Ascending aorta (tissue), 2 donors: ENCODE measurements around the gene ZNF469. TPM values are rescaled to one million over a fixed set of nuclear protein-coding genes. Genes with fewer than 3 reads are reported as not detected.

Source experiments
- DNase-seq, 2 donors: peaks; one replicate each; pipeline ENCODE4 v3.0.0-alpha.2; 2019; ENCODE audit warnings: low spot score in 2 of 2
- H3K27ac ChIP-seq, 2 donors: fragments of 200-600 bp; sonication (generic); one replicate each; pipeline ENCODE4 v1.5.1; 2016 to 2017; ENCODE audit warnings: mild to moderate bottlenecking in 1 of 2
- H3K27me3 ChIP-seq: fragments of 200-600 bp; sonication (generic); one replicate; pipeline ENCODE4 v1.5.1; 2017
- H3K36me3 ChIP-seq, 2 donors: fragments of 200-600 bp; sonication (generic); one replicate each; pipeline ENCODE4 v1.5.1; 2016
- H3K4me1 ChIP-seq, 2 donors: fragments of 200-600 bp; sonication (generic); one replicate each; pipeline ENCODE4 v1.5.1; 2016 to 2017; ENCODE audit warnings: mild to moderate bottlenecking in 1 of 2
- H3K4me3 ChIP-seq, 2 donors: fragments of 200-600 bp; sonication (generic); one replicate each; pipeline ENCODE4 v1.5.1; 2016 to 2017; ENCODE audit warnings: mild to moderate bottlenecking in 1 of 2
- H3K9me3 ChIP-seq, 2 donors: fragments of 200-600 bp; sonication (generic); one replicate each; pipeline ENCODE4 v1.5.1; 2016
- intact Hi-C: fragments of 100-400 bp; cut with DNase I; formaldehyde crosslinking; loops from one replicate; pipeline ENCODE4 v1.15.1; 2023
- total RNA-seq: library from RNA; depleted of rRNA; stranded (reverse); fragments of >200 nt; gene quantifications from one replicate; pipeline ENCODE4 v1.1.0, GENCODE V29; 2016
- TF ChIP-seq, protein P1 (sequence below), 3 experiments: fragments of 200-600 bp in 2 of 3; fragments of 450-650 bp in 1 of 3; sonication (generic) in 2 of 3; IDR thresholded peaks; one replicate each; pipeline ENCODE4 v1.5.1; 2016 to 2019; ENCODE audit warnings: antibody characterized with exemption in 3 of 3, mild to moderate bottlenecking in 1 of 3, moderate library complexity in 1 of 3

The ZNF469 gene
- total RNA-seq, 1 donor from 2014 or later: 3.0 TPM

DNA sequence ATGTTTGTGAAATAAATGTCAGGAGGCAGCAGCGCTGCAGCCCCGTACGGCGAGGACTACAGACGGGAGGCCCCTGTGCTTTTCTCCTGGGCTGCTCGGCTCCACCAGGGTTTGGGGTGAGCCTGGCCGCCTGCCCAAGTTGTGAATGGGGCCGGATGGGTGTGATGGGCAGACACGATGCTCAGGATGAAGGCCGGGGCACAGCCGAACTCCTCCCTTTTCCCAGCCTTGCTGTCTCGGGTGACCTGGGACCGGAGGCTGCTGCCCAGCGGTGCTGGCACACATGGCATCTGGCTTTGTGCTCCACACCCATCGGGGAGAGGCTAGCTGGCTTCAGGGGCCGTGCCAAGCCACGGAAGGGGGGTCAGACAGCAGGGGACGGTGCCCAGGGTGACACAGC, 36.1 kb downstream of the ZNF469 start:
- no peak for DNase-seq
- H3K9me3 ChIP-seq: no peaks in the 10 kb centered on the region
- intact Hi-C loops: no loop called here
- TF ChIP-seq, protein P1, sequence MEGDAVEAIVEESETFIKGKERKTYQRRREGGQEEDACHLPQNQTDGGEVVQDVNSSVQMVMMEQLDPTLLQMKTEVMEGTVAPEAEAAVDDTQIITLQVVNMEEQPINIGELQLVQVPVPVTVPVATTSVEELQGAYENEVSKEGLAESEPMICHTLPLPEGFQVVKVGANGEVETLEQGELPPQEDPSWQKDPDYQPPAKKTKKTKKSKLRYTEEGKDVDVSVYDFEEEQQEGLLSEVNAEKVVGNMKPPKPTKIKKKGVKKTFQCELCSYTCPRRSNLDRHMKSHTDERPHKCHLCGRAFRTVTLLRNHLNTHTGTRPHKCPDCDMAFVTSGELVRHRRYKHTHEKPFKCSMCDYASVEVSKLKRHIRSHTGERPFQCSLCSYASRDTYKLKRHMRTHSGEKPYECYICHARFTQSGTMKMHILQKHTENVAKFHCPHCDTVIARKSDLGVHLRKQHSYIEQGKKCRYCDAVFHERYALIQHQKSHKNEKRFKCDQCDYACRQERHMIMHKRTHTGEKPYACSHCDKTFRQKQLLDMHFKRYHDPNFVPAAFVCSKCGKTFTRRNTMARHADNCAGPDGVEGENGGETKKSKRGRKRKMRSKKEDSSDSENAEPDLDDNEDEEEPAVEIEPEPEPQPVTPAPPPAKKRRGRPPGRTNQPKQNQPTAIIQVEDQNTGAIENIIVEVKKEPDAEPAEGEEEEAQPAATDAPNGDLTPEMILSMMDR (IDR thresholded peaks at IDR 0.05): no peak
- H3K4me1 ChIP-seq: no peaks in the 10 kb centered on the region
- no peak overlapping the region for H3K27ac ChIP-seq
- no peaks in the 10 kb centered on the region for H3K27me3 ChIP-seq
- no peaks in the 10 kb centered on the region for H3K36me3 ChIP-seq
- no peak overlapping the region for H3K4me3 ChIP-seq

GRCh38 chr16:88419790-88420189, 37.0 kb downstream of the ZNF469 start:
- Histone ChIP-seq H3K9me3 (no peaks in the 10 kb centered on the region), H3K4me1 (peaks cover 0 to 4% of the 10 kb centered on the region in 2 donors), H3K27ac (no peak overlapping the region), H3K36me3 (no peaks in the 10 kb centered on the region), H3K27me3 (no peaks in the 10 kb centered on the region), H3K4me3 (no peak overlapping the region)
- TF ChIP-seq, protein P1 (IDR thresholded peaks at IDR 0.05): no peak
- intact Hi-C loops: no loop called here
- DNase-seq: no peak

GRCh38 chr16:88420496-88420895, 37.7 kb downstream of the ZNF469 start:
- Histone ChIP-seq H3K4me3 (no peak overlapping the region), H3K4me1 (peaks cover 0 to 4% of the 10 kb centered on the region in 2 donors), H3K27ac (no peak overlapping the region), H3K27me3 (no peaks in the 10 kb centered on the region), H3K9me3 (no peaks in the 10 kb centered on the region), H3K36me3 (no peaks in the 10 kb centered on the region)
- intact Hi-C loops: no loop called here
- DNase-seq: no peak
- TF ChIP-seq, protein P1 (IDR thresholded peaks at IDR 0.05): no peak

DNA sequence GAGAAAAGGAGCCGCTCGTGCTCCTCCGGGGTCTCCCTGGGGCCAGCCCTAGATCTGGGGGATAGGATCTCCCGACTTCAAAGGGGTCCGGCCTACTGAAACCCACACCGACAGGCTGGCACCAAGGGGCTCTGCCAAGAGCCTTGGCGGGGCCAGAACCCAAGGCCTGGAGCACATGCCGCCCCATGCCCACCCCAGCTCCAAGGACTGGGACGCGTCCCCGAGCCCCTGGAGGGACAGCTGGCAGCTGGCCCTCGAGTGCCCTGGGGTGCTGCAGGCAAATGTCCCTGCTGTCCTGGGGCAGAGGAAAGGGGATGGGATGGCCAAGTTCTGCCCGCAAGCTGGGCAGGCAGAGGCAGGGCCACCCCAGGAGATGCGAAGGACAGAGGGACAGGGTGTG, 38.5 kb downstream of the ZNF469 start:
- H3K27ac ChIP-seq: no peak overlapping the region
- no peaks in the 10 kb centered on the region for H3K36me3 ChIP-seq
- no peak for DNase-seq
- H3K4me3 ChIP-seq: no peak overlapping the region
- TF ChIP-seq, protein P1 (IDR thresholded peaks at IDR 0.05): no peak
- H3K27me3 ChIP-seq: no peaks in the 10 kb centered on the region
- H3K9me3 ChIP-seq: no peaks in the 10 kb centered on the region
- peaks cover 0 to 4% of the 10 kb centered on the region in 2 donors for H3K4me1 ChIP-seq
- intact Hi-C loops: no loop called here

GRCh38 chr16:88421871-88422433, 39.2 kb downstream of the ZNF469 start:
- Histone ChIP-seq H3K36me3 (no peaks in the 10 kb centered on the region), H3K9me3 (no peaks in the 10 kb centered on the region), H3K4me3 (no peak overlapping the region), H3K27me3 (no peaks in the 10 kb centered on the region), H3K27ac (no peak overlapping the region), H3K4me1 (peaks cover 0 to 4% of the 10 kb centered on the region in 2 donors)
- intact Hi-C loops: no loop called here
- DNase-seq: no peak
- TF ChIP-seq, protein P1 (IDR thresholded peaks at IDR 0.05): no peak
